ENCODE measurements around the gene KYAT1. TPM values are rescaled to one million over a fixed set of nuclear protein-coding genes. Genes with fewer than 3 reads are reported as not detected.

Gene KYAT1
- total and polyA plus RNA-seq, 2 of the 13 experiments (the other 11 are each of a cell fraction or from before 2014, with no cell fraction given) = 9.2 to 46.5 TPM

DNA sequence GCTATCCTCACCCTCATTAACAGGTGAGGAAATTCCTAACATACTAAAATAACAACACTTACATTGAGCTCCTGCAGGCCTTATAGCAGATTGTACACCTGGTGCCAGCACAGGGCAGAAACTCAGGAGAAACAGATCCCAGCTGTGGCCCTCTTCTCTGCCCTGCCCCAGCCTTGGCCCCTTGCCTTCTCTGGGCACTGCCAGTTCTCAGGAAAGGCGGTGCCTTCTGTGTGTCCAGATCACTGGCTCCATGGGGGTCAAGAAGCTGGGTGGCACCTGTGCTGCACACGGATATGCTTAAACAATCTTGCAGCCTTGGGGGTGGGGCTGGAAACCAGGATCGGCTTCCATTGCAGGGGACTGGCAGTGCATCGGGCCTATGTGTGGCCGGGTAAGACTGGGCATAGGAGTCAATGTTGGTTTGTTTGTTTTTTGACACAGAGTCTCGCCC is 19.3 kb downstream of the KYAT1 start (continued):
- TF ChIP-seq, protein P1, sequence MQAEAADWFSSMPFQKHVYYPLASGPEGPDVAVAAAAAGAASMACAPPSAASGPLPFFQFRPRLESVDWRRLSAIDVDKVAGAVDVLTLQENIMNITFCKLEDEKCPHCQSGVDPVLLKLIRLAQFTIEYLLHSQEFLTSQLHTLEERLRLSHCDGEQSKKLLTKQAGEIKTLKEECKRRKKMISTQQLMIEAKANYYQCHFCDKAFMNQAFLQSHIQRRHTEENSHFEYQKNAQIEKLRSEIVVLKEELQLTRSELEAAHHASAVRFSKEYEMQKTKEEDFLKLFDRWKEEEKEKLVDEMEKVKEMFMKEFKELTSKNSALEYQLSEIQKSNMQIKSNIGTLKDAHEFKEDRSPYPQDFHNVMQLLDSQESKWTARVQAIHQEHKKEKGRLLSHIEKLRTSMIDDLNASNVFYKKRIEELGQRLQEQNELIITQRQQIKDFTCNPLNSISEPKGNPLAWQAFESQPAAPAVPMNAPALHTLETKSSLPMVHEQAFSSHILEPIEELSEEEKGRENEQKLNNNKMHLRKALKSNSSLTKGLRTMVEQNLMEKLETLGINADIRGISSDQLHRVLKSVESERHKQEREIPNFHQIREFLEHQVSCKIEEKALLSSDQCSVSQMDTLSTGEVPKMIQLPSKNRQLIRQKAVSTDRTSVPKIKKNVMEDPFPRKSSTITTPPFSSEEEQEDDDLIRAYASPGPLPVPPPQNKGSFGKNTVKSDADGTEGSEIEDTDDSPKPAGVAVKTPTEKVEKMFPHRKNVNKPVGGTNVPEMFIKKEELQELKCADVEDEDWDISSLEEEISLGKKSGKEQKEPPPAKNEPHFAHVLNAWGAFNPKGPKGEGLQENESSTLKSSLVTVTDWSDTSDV (CRISPR knock-in tag; IDR thresholded peaks at IDR 0.05) = no peak

DNA sequence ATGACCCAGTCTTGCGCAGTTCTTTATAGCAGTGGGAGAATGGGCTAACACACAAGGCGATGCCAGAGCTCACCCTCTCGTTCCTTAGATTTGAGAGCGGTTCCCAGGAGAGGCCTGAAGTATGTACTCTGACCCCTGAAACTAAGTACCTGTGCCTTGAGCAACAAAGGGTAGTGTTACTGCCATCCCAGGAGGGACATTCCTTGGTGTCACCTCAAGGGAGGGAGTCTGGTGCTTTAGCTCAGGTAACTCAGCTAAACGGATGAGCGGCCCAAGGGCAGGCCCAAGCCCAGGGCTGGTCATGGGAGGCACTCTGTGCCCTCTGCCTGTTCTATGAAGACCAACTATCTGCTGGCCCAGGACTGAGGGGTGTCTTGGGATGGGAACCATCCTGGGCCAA is 20.2 kb downstream of the KYAT1 start:
- H3K4me1 ChIP-seq (ENCODE audit: insufficient read depth, low read length) = peaks cover 51% of the 10 kb centered on the region
- no peak for ATAC-seq
- in situ Hi-C loops (cut with HindIII; ENCODE audit: extremely low pct_ligation_motif_present, low pct_unique_long_range_greater_than_20kb) = no loop called here
- BruUV-seq (replicated peaks) = no TSS peak
- no peaks in the 10 kb centered on the region; the same call in 1 of the 2 replicates for H4K20me1 ChIP-seq (ENCODE audit: insufficient read depth, low read length)
- H3K27me3 ChIP-seq (ENCODE audit: control insufficient read depth in 1 of 2, insufficient read depth in 2 of 2, low read length in 2 of 2) = no peaks in the 10 kb centered on the region
- H3K36me3 ChIP-seq (replicated peaks in 1 of 2; ENCODE audit: control insufficient read depth in 1 of 2, insufficient read depth in 2 of 2, low read length in 2 of 2) = no peaks in the 10 kb centered on the region; a peak in 1 of 5 replicates
- CTCF ChIA-PET (ENCODE audit: low intra/inter-chr PET ratio, low total read pairs) = no interaction called here
- H3K4me2 ChIP-seq (ENCODE audit: low read depth, low read length) = no peak overlapping the region
- H3K9me3 ChIP-seq (ENCODE audit: low read length) = no peaks in the 10 kb centered on the region
- no peak for DNase-seq (ENCODE audit: low spot score)
- POLR2A ChIA-PET = interaction anchor here (1.0 kb wide), 2 partner anchors 14 to 19 kb away, joined by 4 to 5 read pairs; no protein-coding TSS in a partner anchor
- intact Hi-C loops (cut with micrococcal nuclease; ENCODE audit: unreplicated experiment) = no loop called here
- H3K27ac ChIP-seq (ENCODE audit: extremely low read length, insufficient read depth, low read length) = no peak overlapping the region
- 98% methylated on average over 4 of the region's 6 CpGs for WGBS (ENCODE audit: low lambda C conversion rate)
- FAIRE-seq = no peak
- no peak overlapping the region for H3K4me3 ChIP-seq (replicated peaks in 1 of 3; ENCODE audit: insufficient read depth in 1 of 3, low read depth in 2 of 3, low read length in 3 of 3)
- no peak overlapping the region for H2AFZ ChIP-seq (ENCODE audit: low read length)
- peaks cover 44% of the 10 kb centered on the region for H3K79me2 ChIP-seq (ENCODE audit: insufficient read depth, low read length)
- no peak overlapping the region for H3K9ac ChIP-seq (ENCODE audit: insufficient read depth, low read depth, low read length)
- TF ChIP-seq TOPORS (CRISPR knock-in tag; IDR thresholded peaks at IDR 0.05) (no peak), MIER3 (CRISPR knock-in tag; IDR thresholded peaks at IDR 0.05; ENCODE audit: borderline replicate concordance) (no peak), ERF (CRISPR knock-in tag; IDR thresholded peaks at IDR 0.05) (no peak), ATAD3A (CRISPR knock-in tag; IDR thresholded peaks at IDR 0.05) (no peak), SP2 (CRISPR knock-in tag; IDR thresholded peaks at IDR 0.05) (no peak), ZNF629 (CRISPR knock-in tag; conservative IDR thresholded peaks at IDR 0.05) (no peak), AGO2 (optimal IDR thresholded peaks at IDR 0.05; ENCODE audit: low read depth, low read length) (no peak), SMAD1 (CRISPR knock-in tag; IDR thresholded peaks at IDR 0.05; ENCODE audit: borderline replicate concordance, low read depth) (no peak)
- TF ChIP-seq, protein P1 (CRISPR knock-in tag; IDR thresholded peaks at IDR 0.05) = no peak
- TF ChIP-seq, protein P2, sequence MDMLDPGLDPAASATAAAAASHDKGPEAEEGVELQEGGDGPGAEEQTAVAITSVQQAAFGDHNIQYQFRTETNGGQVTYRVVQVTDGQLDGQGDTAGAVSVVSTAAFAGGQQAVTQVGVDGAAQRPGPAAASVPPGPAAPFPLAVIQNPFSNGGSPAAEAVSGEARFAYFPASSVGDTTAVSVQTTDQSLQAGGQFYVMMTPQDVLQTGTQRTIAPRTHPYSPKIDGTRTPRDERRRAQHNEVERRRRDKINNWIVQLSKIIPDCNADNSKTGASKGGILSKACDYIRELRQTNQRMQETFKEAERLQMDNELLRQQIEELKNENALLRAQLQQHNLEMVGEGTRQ (IDR thresholded peaks at IDR 0.05; ENCODE audit: low read depth, low read length) = no peak
- TF ChIP-seq, protein P2 (CRISPR knock-in tag; IDR thresholded peaks at IDR 0.05; ENCODE audit: borderline replicate concordance) = no peak
- TF ChIP-seq, protein P3, sequence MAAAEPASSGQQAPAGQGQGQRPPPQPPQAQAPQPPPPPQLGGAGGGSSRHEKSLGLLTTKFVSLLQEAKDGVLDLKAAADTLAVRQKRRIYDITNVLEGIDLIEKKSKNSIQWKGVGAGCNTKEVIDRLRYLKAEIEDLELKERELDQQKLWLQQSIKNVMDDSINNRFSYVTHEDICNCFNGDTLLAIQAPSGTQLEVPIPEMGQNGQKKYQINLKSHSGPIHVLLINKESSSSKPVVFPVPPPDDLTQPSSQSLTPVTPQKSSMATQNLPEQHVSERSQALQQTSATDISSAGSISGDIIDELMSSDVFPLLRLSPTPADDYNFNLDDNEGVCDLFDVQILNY (CRISPR knock-in tag; conservative IDR thresholded peaks at IDR 0.05) = no peak
- TF ChIP-seq, protein P4, sequence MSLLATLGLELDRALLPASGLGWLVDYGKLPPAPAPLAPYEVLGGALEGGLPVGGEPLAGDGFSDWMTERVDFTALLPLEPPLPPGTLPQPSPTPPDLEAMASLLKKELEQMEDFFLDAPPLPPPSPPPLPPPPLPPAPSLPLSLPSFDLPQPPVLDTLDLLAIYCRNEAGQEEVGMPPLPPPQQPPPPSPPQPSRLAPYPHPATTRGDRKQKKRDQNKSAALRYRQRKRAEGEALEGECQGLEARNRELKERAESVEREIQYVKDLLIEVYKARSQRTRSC (CRISPR knock-in tag; IDR thresholded peaks at IDR 0.05; ENCODE audit: low read depth) = no peak
